COLO668 (cell line): Measurements from ENCODE around the gene GSS.

Experiments used
- DNase-seq: peaks from one replicate; lab custom pipeline; 2025; ENCODE audit not compliant: unreplicated experiment; lab: John Stamatoyannopoulos, UW

GSS gene

DNA sequence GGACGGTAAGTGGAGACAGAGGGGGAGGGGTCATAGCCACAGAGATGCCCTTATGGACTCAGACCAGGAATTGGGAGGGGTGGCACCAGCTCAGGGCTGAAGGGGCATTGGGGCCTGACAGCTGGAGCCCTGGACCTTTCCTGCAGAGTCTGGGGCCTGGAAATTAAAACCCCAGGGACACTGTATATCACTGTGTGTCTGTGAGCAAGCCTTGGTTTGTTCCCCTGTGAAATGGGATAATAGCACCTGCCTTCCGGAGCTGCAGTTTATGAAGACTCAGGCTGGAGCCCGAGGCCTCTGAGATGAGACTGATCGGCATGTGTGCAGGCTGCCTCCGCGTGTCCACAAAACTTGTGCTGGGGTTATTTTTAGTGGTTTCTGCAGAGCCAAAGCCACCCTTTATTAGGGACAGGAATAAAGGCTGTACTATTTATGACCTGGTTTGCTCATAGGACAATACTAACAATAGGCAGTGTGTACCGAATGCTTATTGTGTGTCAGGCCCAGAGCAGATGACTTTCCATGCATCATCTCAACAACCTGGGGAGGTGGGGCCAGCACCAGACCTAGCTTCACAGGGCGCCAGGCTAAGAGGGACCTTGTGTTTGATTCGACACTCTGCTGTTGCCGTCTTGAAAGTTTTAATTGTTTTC, 22.6 kb upstream of the GSS start:
- DNase-seq, result peak; percentile 25

DNA sequence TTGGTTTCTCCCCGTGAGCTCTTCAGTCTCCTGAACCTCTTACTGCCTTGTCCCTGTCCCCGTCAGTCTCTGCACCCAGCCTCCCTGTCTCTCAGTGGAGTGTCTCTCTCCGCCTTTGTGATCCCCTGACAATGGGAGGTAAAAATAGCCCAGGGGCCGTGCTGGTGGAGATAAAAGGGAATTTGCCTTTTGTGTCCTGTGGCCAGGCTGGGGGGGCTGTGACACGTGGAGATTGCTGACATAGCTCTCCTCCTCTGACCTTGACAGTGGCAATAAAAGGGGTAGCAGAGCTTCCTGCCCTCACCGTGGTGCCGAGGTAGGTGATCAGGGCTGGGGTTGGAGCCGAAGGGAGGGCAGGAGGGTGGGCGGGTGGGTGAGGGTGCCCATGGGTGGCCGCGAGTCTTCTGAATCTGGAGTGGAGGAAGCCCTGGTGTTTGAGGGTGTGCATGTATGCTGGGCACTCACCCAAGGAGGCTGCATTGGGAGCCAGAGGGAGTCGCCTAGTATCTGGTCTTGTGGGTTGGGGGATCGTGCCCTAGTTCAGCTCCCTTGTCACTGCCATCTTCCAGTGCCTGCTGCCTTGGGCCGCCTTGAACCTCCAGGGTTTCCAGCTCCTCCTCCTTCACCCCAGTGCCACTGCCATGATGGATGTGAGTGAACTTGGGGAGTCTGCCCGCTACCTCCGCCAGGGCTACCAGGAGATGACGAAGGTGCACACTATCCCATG, 21.9 kb upstream of the GSS start:
- DNase-seq, result peak; percentile 18

DNA sequence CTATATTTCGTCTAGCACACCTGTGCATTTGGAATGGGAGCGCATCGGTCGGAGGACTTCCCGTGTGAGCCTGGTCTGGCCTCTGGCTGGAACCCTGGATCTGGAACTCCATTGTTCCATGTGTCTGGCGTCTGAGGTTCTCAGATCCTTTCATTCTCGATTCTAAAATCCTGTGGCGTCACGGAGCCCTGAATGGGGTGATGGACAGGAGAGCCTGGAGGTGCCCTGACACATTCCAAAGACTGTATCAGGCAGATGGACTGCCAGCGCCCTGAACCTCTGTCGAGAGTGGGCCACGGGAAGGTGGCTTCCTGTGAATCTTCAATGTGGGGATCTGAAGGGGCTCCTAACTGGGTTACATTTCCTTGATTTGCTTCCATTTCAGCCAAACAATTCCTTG, 20.7 kb upstream of the GSS start:
- DNase-seq, result no peak

DNA sequence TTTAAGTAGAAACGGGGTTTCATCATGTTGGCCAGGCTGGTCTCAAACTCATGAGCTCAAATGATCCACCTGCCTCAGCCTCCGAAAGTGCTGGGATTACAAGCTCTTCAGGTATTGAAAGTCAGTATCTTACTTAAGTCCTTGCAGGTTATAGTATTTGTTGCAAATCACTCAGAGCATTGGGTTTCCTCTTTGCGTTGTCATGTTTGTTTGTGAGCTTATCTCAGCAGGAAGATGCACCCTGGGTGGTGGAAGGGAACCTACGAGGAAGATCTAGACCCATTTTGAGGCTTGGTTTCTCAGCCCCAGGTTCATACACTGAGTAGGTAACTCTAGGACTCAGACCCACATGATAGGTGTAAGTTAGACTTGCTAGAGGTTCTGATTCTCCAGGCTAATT, 18.6 kb upstream of the GSS start:
- no peak for DNase-seq

DNA sequence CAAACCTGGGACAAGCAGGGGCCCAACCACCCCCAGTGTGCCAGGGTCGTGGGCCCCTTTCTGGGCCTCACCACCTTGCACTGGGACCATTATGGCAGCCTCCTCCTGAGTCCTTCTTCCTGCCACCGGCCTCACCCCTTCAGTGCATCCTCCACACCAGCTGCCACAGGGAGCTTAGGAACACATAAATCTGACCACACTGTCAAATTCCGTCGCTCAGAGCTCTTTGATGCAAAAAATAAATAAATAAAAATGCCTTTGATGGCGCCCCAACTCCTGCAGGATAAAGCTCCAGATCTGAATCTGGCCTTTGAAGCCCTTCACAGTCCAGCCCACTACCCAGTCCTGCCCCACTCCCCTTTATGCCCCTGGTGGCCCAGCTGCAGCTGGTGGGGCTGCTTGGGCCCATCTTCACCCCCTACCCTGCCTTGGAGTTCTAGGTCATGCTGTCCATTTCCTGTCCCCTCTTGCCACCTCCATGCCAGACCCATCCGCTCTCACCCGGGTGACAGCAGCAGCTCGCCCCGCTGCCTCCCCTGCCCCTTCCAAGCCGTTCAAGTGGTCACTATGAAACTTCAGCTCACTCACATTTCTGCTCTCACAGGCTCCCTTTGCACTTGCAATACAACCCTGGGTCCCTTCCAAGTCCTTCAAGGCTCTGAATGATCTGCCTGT, 16.1 kb upstream of the GSS start:
- DNase-seq, result no peak

DNA sequence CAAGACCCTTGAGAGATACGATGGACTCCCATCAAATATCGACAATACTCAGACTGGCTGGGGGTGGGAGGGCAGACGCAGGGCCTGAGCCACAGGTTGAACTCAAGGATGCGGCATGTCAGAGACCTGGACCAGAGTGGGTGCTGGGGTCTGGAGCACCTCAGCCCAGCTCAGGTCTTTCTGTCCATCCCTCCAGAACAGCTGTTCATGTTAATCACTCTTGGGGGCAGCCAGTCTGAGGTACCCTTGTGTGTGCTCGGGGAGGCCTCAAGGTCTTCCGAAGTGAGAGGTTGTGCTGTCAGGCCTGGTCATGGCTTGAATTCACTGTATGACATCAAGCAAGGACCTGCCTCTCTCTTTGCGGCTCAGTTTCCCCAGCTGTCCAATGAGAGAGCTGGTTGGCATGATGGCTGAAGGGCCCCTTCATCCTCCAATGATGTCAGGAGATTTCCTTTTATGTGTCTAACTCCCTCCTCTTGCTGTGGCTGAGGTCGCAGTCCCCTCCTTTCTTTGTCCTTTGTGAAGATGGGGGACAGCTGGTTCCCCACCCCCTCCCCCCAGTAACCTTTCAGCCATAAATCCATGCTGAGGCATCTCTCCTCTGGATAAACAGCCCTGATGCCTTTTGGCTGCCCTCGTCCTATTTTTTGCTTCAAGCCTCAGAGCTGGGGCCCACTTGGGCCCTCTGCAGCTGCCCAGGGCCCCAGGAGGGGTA, 15.4 kb upstream of the GSS start:
- no peak for DNase-seq

DNA sequence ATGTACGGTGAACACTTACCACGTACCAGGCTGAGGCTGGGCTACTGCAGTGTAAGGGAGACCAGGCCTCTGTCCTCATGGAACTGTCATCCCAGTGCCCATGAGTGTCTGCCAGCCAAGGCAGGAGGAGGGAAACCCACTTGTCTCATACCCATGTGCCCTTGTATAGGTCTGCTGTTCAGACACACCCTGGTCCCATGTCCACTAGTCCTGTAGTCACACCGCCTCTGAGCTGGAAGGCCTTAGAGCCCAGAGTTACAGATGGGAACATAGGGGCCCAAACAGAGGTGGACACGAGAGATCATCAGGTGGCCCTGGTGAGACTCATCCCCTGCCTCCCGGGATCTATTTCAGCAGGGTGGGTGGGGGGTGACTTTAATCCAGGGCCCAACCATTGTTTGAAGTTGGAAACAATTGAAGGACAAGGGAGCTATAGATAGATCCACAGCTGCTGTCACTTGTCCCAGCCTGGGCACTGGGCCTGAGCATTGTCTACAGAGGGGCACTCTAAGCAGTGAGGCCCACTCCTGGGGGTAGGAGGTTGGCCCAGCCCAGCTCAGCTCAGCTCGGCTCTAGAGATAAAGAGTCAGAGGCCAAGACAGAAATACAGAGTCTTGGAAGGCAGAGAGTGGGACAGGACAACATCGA, 14.7 kb upstream of the GSS start:
- DNase-seq, result no peak

DNA sequence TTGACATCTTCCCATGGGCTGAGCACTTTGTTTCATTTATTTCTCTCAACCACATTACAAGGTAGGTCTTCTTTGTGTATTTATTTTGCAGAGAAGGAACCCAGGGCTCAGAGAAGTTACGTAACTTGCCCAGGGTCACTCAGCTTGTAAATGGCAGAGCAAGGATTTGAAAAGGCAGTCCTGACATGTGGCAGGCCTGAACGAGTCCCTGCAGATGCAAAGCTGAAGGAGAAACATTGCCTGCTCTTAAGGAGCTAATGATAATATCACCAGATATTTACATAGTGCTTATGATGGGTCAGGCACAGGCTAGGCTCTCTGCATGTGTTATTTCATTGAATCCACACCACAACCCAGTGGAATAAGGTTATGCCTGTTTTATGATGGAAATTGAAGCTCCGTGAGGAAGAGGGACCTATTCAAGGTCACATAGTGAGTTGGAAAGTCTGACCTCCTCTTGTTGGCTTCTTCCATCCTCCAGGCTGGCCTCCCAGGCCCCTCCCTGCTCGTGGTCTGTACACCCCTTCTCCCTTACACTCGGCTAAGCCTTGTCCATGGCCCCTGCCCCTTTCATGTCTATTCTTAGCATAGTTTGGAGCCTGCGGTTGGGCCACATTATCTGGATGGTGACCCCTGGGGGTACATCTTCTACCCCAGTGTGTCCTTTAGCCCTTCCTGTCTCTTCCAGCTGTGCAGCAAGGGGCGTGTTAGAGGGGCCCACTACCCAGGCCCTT, 12.6 kb upstream of the GSS start:
- DNase-seq, result no peak

DNA sequence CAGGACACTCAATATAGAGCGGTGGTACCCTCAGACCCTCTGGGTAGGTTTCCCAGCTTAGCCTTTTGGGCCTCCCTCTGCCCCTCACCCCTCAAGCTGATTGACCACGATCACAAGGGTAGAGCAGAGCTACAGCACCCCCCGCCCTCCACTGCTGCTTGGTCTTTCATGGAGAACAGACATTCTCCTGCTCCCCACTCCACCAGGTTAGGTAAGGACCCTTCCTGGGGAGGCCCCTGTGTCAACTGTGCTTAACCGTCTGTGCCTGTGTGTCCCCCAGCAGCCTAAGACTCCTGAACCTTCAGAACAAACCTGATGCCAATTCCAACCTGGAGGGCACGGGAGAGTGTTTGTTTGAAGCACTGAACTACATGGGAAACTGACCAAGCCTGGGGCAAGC, 11.8 kb upstream of the GSS start:
- no peak for DNase-seq

DNA sequence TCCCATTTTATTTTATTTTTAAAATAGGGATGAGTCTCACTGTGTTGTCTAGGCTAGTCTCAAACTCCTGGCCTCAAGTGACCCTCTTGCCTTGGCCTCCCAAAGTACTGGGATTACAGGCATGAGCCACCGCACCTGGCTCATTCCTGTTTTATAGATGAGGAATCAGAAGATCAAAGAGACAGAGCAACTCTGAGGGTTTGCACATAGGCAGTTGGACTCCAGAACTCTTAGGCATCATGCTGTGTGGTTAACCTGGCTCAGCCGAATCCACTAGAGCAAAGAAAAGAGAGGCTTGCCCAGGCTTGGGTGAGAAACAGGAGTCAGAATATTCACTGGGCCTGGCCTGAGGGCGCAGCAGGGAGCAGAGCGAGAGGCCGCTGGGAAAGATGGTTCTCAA, 9.4 kb upstream of the GSS start:
- no peak for DNase-seq

DNA sequence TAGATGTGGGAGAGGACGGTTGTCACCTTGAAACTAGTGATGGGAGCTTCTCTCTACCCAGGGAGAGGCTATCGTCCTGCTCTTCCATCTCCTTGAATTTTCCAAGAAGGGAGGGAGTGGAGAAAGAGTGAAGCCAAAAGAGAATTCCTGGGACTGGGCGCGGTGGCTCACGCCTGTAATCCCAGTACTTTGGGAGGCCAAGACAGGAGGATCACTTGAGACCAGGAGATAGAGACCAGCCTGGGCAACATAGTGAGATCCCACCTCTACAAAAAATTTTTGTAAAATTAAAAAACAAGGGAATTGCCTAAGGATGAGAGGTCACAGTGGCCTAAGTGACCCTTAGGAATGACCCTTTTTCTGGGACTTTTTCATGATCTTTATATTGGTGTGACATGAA, 8.9 kb upstream of the GSS start:
- no peak for DNase-seq

DNA sequence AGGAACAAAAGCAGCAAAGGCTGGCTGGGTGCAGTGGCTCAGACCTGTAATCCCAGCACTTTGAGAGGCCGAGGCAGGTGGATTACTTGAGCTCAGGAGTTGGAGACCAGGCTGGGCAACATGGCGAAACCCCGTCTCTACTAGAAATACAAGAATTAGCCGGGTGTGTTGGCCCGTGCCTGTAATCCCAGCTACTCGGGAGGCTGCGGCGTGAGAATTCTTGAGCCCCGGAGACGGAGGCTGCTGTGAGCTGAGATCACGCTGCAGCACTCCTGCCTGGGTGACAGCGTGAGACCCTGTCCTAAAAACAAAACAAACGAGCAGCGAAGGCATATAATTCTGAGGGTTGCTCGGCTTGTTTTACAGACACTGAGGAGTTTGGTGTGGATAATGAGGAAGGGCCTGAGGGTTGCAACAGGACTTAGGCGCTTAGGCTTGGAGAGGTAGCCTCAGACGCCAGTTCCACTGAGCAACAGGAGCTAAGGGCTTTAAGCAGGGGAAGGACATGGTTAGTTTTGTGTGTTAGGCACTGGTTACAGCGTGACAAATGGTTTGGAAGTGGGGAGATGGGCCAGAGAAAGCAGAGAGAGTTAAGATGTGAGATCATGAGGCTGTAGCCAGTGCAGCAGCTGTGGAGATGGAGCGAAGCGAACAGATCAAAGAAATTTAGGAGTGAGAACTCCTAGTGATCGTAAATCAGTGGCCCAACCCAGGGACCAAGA, 1.3 kb upstream of the GSS start:
- no peak for DNase-seq

DNA sequence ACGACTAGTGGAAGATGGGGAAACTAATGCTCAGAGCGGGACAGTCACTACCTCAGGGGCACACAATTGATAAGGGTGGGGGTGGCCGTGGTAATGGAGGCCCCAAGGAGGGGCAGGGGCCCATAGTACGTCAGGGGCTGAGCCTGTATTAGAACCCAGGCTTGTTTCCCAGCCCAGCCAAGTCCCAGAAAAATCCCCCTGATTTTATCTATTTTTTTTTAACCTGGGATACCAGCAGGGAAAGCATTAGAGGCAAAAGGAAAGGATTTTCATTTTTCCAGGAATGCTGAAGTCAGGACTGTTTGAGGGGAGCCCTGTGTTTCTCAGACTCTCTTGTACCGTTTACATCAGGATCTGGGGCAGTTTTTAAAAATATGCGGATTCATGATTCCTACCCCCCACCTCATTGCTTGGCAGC, 444 bp upstream of the GSS start:
- DNase-seq, result no peak

DNA sequence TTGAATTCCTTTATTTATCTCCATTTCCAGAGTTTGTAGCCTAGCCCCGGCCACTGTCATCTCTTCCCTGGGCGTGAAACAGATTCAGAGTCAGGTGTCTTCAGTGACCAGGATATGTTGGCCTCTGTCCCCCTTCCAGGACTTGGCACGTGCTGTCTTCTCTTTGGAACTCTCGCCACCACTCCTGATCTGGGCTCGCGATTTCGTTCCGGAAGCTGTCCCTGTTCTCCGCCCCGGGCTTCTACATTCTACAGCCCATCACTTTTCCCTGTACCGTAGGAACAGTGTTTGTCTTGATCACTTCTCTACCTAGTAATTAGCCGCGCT, 739 bp downstream of the GSS start:
- peak; percentile 66 for DNase-seq

DNA sequence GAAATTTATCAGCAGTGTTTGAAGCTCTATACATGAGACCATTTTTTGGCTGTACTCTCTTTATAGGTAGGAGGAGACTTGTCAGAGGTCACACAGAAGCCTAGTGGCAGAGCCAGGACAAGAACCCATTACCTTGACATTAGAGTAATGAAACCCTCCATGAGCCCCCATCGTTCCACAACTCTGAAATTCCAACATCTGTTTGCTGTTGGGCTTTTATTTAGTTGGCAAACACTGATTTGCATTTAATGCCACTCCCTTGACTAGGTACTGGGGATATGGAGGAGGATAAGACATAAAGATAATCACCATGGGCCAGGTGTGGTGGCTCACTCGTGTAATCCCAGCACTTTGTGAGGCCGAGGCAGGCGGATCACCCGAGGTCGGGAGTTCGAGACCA, 1.6 kb downstream of the GSS start:
- no peak for DNase-seq

DNA sequence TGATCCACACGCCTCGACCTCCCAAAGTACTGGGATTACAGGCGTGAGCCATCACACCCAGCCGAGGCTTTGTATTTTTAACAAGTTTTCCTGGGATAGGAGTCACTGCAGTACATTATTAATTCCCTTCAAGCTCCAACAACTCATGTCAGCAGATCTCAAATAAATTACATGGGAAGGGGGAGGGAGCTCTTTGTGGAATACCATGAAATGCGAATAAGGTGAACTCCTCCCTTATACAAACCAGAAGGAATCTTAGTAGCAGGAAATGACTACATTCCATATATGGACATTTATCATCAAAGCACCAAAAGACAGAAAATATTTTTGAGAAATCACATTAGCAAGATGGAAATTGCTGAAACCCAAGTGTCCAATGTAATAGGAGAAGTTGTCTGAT, 2.9 kb downstream of the GSS start:
- no peak for DNase-seq

DNA sequence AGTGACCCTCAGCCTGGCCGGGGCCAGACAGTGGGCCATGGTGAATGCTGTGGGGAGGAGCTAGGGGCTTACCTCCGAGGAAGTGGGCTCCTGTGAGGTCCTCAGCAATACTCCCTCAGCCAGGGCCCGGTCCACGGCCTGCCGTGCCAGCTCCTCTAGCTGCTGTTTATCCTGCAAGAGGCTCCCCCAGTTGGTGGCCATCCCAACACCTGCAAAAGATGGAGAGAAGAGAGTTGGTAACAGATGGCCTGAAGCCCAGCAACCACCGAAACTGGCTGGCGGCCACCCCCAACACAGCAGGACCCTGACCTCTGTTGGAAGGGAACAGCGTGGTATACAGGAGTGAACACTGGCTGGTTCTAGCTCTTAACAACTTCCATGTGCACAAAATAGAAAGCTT, 4.0 kb downstream of the GSS start:
- no peak for DNase-seq

DNA sequence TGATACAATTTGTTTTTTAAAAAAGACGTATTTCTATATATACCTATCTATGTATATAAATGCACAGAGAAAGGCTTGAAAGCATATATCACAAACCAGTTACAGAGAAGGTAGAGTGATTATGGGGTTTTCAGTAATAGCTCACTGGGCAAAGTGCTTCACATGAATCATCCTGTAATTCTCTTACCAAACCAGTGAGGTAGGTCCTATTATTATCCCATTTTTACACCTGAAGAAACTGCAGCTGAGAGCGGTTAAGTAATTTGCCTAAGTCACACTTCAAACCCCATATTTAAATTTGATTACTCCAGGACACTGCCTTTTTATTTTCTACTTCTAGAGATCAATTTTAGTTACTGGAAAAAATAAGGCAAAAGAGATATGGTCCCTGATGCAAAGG, 4.4 kb downstream of the GSS start:
- DNase-seq, result no peak

DNA sequence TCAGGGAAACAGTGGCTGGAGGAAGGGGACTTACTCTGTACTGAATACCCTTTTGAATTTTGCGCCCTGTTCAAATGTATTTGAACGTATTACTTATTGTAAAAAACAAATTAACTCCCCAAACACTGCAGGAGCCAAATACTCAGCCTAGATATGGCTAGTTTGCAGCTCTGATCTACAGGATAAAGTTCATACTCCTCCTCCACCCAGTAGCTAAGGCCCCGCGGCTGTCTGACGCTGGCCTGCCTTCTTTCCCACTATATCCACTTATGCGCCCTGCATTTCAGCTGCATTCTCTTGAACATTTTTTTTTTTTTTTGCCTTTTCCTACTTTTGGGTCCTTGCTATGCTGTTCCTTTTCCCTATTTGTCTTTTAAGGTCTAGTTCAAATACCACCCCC, 6.5 kb downstream of the GSS start:
- no peak for DNase-seq

DNA sequence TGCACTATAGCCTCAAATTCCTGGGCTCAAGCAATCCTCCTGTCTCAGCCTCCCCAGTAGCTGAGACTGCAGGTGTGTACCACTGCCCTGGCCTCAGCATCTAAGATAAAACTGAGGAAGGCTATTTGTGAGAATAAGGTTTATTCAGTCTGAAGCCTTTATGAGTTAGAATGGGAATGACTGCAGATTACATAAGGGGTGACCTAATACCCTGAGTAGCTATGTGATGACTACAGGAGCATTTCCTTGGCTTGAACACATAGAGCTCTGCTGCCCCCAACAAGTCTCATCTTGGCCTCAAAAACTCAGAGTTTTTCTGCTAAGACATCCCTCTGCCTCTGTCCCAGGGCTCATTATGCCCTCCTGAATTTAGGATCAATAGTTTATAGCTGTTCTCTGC, 7.6 kb downstream of the GSS start:
- no peak for DNase-seq
